H9 (cell line): Measurements from ENCODE around the gene DNHD1. TPM values are rescaled to one million over a fixed set of nuclear protein-coding genes. Genes with fewer than 3 reads are reported as not detected.

Source experiments
- DNase-seq: peaks from one replicate; pipeline ENCODE4 v3.0.0-alpha.2; 2017
- H2AFZ ChIP-seq: one replicate; pipeline ENCODE4 v1.6.1; 2013; ENCODE audit warnings: mild to moderate bottlenecking, low read length, control low read depth, moderate library complexity
- H2AK5ac ChIP-seq: 2 replicates; pipeline ENCODE4 v1.6.1; 2013; ENCODE audit warnings: low read length, control low read depth, mixed read lengths; ENCODE audit not compliant: insufficient read length
- H2BK120ac ChIP-seq: one replicate; pipeline ENCODE4 v1.6.1; 2013; ENCODE audit warnings: low read depth, mild to moderate bottlenecking, low read length, control low read depth, inconsistent platforms; ENCODE audit not compliant: poor library complexity, severe bottlenecking
- H2BK12ac ChIP-seq: 2 replicates; pipeline ENCODE4 v1.6.1; 2013; ENCODE audit warnings: low read length, control low read depth, mixed read lengths, low read depth; ENCODE audit not compliant: insufficient read length
- H2BK15ac ChIP-seq: 2 replicates; pipeline ENCODE4 v1.6.1; 2013; ENCODE audit warnings: low read depth, low read length, control low read depth
- H2BK20ac ChIP-seq: one replicate; pipeline ENCODE4 v1.6.1; 2013; ENCODE audit warnings: low read depth, mild to moderate bottlenecking, low read length, control low read depth, inconsistent platforms; ENCODE audit not compliant: poor library complexity, severe bottlenecking
- H2BK5ac ChIP-seq: 2 replicates; pipeline ENCODE4 v1.6.1; 2013; ENCODE audit warnings: low read length, control low read depth, mixed read lengths; ENCODE audit not compliant: insufficient read length
- H3K14ac ChIP-seq: 2 replicates; pipeline ENCODE4 v1.6.1; 2013; ENCODE audit warnings: low read length, control low read depth; ENCODE audit not compliant: insufficient read depth
- H3K18ac ChIP-seq: 2 replicates; pipeline ENCODE4 v1.6.1; 2013; ENCODE audit warnings: low read depth, mild to moderate bottlenecking, mixed read lengths, low read length, control low read depth; ENCODE audit not compliant: insufficient read length
- H3K23ac ChIP-seq: 2 replicates; pipeline ENCODE4 v1.6.1; 2013; ENCODE audit warnings: low read length, control low read depth, mixed read lengths, low read depth; ENCODE audit not compliant: insufficient read length
- H3K23me2 ChIP-seq: 2 replicates; pipeline ENCODE4 v1.6.1; 2013; ENCODE audit warnings: low read depth, mild to moderate bottlenecking, mixed read lengths, low read length, control low read depth; ENCODE audit not compliant: insufficient read length, poor library complexity, severe bottlenecking
- H3K27ac ChIP-seq: 2 replicates; pipeline ENCODE4 v1.5.1; 2013; ENCODE audit warnings: low read length, control low read depth, mixed read lengths, low read depth; ENCODE audit not compliant: insufficient read length
- H3K27me3 ChIP-seq: 2 replicates; pipeline ENCODE4 v1.6.1; 2013; ENCODE audit warnings: low read length, control low read depth, inconsistent platforms; ENCODE audit not compliant: insufficient read depth
- H3K4ac ChIP-seq: 2 replicates; pipeline ENCODE4 v1.6.1; 2013; ENCODE audit warnings: low read depth, mild to moderate bottlenecking, control low read depth, inconsistent platforms, low read length, moderate library complexity
- H3K4me1 ChIP-seq: 2 replicates; pipeline ENCODE4 v1.6.1; 2013; ENCODE audit warnings: low read length, control low read depth, inconsistent platforms; ENCODE audit not compliant: insufficient read depth
- H3K4me2 ChIP-seq: 2 replicates; pipeline ENCODE4 v1.6.1; 2013; ENCODE audit warnings: low read length, control low read depth, mixed read lengths; ENCODE audit not compliant: insufficient read length, insufficient read depth
- H3K56ac ChIP-seq: 2 replicates; pipeline ENCODE4 v1.6.1; 2013; ENCODE audit warnings: low read depth, mild to moderate bottlenecking, mixed read lengths, low read length, control low read depth; ENCODE audit not compliant: insufficient read length
- H3K79me1 ChIP-seq: 2 replicates; pipeline ENCODE4 v1.6.1; 2013; ENCODE audit warnings: low read depth, mild to moderate bottlenecking, moderate library complexity, low read length, control low read depth, inconsistent platforms; ENCODE audit not compliant: insufficient read depth, poor library complexity, severe bottlenecking
- H3K79me2 ChIP-seq: 2 replicates; pipeline ENCODE4 v1.6.1; 2013; ENCODE audit warnings: low read length, control low read depth, inconsistent platforms; ENCODE audit not compliant: insufficient read depth
- H3K9ac ChIP-seq: 2 replicates; pipeline ENCODE4 v1.6.1; 2013; ENCODE audit warnings: low read length, control low read depth, mixed read lengths; ENCODE audit not compliant: insufficient read length; ENCODE audit errors: extremely low read depth
- H3K9me3 ChIP-seq: one replicate; pipeline ENCODE4 v1.6.1; 2013; ENCODE audit warnings: low read depth, low read length, inconsistent platforms; ENCODE audit not compliant: control insufficient read depth
- H3T11ph ChIP-seq: one replicate; pipeline ENCODE4 v1.6.1; 2013; ENCODE audit warnings: mild to moderate bottlenecking, low read length, control low read depth, inconsistent platforms
- H4K20me1 ChIP-seq: one replicate; pipeline ENCODE4 v1.6.1; 2013; ENCODE audit not compliant: control insufficient read depth, insufficient read length, insufficient read depth
- H4K5ac ChIP-seq: 2 replicates; pipeline ENCODE4 v1.6.1; 2013; ENCODE audit warnings: low read depth, mild to moderate bottlenecking, mixed read lengths, low read length, control low read depth; ENCODE audit not compliant: insufficient read length
- H4K8ac ChIP-seq: replicated peaks from 2 replicates; pipeline ENCODE4 v1.6.1; 2013; ENCODE audit warnings: low read length, control low read depth, mixed read lengths, low read depth; ENCODE audit not compliant: insufficient read length
- H4K91ac ChIP-seq: 2 replicates; pipeline ENCODE4 v1.6.1; 2013; ENCODE audit warnings: low read depth, mild to moderate bottlenecking, moderate library complexity, mixed read lengths, low read length, control low read depth; ENCODE audit not compliant: insufficient read length
- H3K27ac Mint-ChIP-seq, 3 experiments: 2 replicates in 2 of 3; 3 replicates in 1 of 3; pipeline ENCODE4 v1.8.0; 2020 to 2021; ENCODE audit warnings: mixed read lengths in 3 of 3, mild to moderate bottlenecking in 1 of 3, moderate library complexity in 1 of 3
- H3K27me3 Mint-ChIP-seq: 2 replicates; pipeline ENCODE4 v1.8.0; 2021; ENCODE audit warnings: low read depth, mild to moderate bottlenecking, moderate library complexity, mixed read lengths
- H3K36me3 Mint-ChIP-seq, 3 experiments: 2 replicates in 2 of 3; 3 replicates in 1 of 3; pipeline ENCODE4 v1.8.0; 2020 to 2021; ENCODE audit warnings: low read depth in 3 of 3, mixed read lengths in 3 of 3; ENCODE audit not compliant: insufficient read depth in 1 of 3
- H3K4me1 Mint-ChIP-seq, 2 experiments: 2 replicates each; pipeline ENCODE4 v1.8.0; 2020; ENCODE audit warnings: mixed read lengths in 2 of 2
- H3K4me3 Mint-ChIP-seq, 2 experiments: 2 replicates in 1 of 2; 3 replicates in 1 of 2; pipeline ENCODE4 v1.8.0; 2020 to 2021; ENCODE audit warnings: mild to moderate bottlenecking in 2 of 2, mixed read lengths in 2 of 2, moderate library complexity in 1 of 2
- H3K9me3 Mint-ChIP-seq, 2 experiments: 2 replicates in 1 of 2; 3 replicates in 1 of 2; pipeline ENCODE4 v1.8.0; 2020; ENCODE audit warnings: mild to moderate bottlenecking in 2 of 2, mixed read lengths in 2 of 2, moderate library complexity in 1 of 2
- CTCF ChIP-seq: fragments of 200-600 bp; sonication (generic); conservative IDR thresholded peaks from 3 replicates; pipeline ENCODE4 v1.8.0; 2021; ENCODE audit warnings: antibody characterized with exemption, mild to moderate bottlenecking
- WGBS: extraction: QIAGEN DNeasy Blood & Tissue Kit; methylation state at CpG from one replicate; pipeline ENCODE4 v1.1.7; 2013; ENCODE audit warnings: missing lambda C conversion rate, low lambda C conversion rate, mixed read lengths; ENCODE audit not compliant: insufficient read length; ENCODE audit errors: extremely low coverage; 5-methylcytosine and 5-hydroxymethylcytosine counted together
- total RNA-seq: library from RNA; stranded (reverse); gene quantifications from 2 replicates; pipeline ENCODE4 v1.2.1, GENCODE V29; 2021

The DNHD1 gene
- total RNA-seq, 1 experiment from 2014 or later, result 3.5 TPM

- Mint-ChIP-seq H3K4me3 (no peak overlapping the region), H3K27ac (no peak overlapping the region)
- peaks cover 5% of the 10 kb centered on the region; the same call in 1 of the 2 replicates for H3K79me2 ChIP-seq
Observed at GRCh38 chr11:6486938-6487337, 10.1 kb upstream of the DNHD1 start.

More at GRCh38 chr11:6486938-6487337, 10.1 kb upstream of the DNHD1 start:
- Histone ChIP-seq H3K9me3 (no peaks in the 10 kb centered on the region), H3K14ac (no peak overlapping the region), H3K23ac (no peak overlapping the region), H3K27me3 (no peaks in the 10 kb centered on the region), H3T11ph (no peak overlapping the region), H2AK5ac (no peak overlapping the region), H2AFZ (no peak overlapping the region), H3K79me1 (peaks cover 10% of the 10 kb centered on the region), H3K4me1 (no peaks in the 10 kb centered on the region), H3K4ac (no peak overlapping the region), H2BK20ac (no peak overlapping the region), H3K18ac (no peak overlapping the region), H4K8ac (no peak overlapping the region), H4K91ac (no peak overlapping the region), H2BK5ac (no peak overlapping the region), H2BK120ac (no peak overlapping the region), H2BK12ac (no peak overlapping the region), H2BK15ac (no peak overlapping the region), H3K56ac (no peak overlapping the region), H3K9ac (no peak overlapping the region), H4K5ac (no peak overlapping the region), H3K27ac (no peak overlapping the region), H3K4me2 (no peak overlapping the region), H4K20me1 (no peaks in the 10 kb centered on the region), H3K23me2 (peaks cover 2% of the 10 kb centered on the region)
- DNase-seq, result no peak
- no CpG with 5 or more reads among the region's 1 CpG for WGBS
- H3K36me3 Mint-ChIP-seq, result peaks cover 14 to 15% (median 15%) of the 10 kb centered on the region in 3 experiments; a peak in 6 of 7 replicates
- peaks cover 3 to 4% of the 10 kb centered on the region in 2 experiments; a peak in 3 of 4 replicates for H3K4me1 Mint-ChIP-seq
- no peak for TF ChIP-seq CTCF
- no peaks in the 10 kb centered on the region for H3K27me3 Mint-ChIP-seq
- no peaks in the 10 kb centered on the region for H3K9me3 Mint-ChIP-seq
